Measurements from ENCODE around the gene GPC3.

GPC3 gene

DNA sequence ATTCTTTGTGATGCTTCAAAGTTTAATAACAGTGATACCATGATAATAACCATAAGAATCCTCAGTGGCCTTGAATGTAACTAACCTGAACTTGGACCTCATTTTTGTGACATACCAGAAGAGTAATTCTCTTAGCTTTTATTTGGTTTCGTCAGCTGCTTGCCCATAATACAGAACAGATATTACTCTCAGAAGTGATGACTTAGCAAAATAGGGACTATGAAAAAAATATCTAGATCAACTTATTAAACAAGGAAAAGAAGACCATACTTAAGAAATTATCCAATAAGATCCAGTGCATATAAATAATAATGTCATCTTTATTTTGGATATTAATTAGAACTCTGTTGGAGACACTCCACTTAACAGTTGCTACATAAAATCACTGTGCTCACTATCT lies 333.2 kb downstream of the GPC3 start:
- no peak overlapping the region for H3K4me3 ChIP-seq (ENCODE audit: control insufficient read depth, low read depth, low read length)
- TF ChIP-seq, protein P1, sequence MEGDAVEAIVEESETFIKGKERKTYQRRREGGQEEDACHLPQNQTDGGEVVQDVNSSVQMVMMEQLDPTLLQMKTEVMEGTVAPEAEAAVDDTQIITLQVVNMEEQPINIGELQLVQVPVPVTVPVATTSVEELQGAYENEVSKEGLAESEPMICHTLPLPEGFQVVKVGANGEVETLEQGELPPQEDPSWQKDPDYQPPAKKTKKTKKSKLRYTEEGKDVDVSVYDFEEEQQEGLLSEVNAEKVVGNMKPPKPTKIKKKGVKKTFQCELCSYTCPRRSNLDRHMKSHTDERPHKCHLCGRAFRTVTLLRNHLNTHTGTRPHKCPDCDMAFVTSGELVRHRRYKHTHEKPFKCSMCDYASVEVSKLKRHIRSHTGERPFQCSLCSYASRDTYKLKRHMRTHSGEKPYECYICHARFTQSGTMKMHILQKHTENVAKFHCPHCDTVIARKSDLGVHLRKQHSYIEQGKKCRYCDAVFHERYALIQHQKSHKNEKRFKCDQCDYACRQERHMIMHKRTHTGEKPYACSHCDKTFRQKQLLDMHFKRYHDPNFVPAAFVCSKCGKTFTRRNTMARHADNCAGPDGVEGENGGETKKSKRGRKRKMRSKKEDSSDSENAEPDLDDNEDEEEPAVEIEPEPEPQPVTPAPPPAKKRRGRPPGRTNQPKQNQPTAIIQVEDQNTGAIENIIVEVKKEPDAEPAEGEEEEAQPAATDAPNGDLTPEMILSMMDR (conservative IDR thresholded peaks at IDR 0.05; ENCODE audit: control insufficient read depth, insufficient read depth, low read depth, low read length), result no peak
- DNase-seq (ENCODE audit: low read depth), result no peak

DNA sequence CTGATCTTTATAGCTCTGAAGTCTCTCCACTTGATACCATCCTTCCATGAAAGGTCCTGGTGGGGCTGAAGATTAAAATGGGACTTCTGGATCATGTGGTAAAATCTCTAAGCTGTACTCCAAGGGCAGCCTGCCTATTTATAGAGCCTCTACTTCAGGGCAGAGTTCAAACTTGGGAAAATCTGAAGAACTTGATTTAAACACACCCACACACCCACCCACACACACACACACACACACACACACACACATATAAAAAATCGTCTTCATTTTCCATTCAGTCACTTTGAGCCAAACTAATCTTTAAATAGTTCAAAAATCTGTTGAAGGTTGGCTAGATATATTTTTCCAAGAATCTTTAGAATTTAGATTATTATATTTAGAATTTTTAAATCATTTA lies 335.2 kb downstream of the GPC3 start:
- DNase-seq (ENCODE audit: low read depth), result no peak
- no peak overlapping the region for H3K4me3 ChIP-seq (ENCODE audit: control insufficient read depth, low read depth, low read length)
- TF ChIP-seq, protein P1 (conservative IDR thresholded peaks at IDR 0.05; ENCODE audit: control insufficient read depth, insufficient read depth, low read depth, low read length), result no peak

DNA sequence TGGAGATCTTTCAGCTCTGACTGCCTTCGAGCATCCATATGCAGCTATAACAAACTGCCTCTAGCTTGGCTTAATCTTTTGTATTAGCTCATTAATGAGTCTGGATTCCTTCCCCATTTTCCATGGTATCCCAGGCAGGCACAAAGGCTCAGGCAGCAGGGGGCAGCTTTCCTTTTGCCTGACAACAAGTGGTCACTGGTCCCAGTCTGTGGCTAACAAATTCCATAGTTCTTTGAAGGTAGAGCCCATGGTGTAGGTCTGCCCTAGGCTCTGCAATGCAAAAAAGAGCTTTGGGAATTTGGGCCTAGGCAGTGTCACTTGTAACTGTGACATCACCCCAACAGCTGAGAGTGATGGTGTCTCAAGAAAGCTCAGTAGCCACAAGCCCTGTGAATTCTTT lies 335.7 kb downstream of the GPC3 start:
- H3K4me3 ChIP-seq (ENCODE audit: control insufficient read depth, low read depth, low read length), result no peak overlapping the region
- TF ChIP-seq, protein P1 (conservative IDR thresholded peaks at IDR 0.05; ENCODE audit: control insufficient read depth, insufficient read depth, low read depth, low read length), result no peak
- no peak for DNase-seq (ENCODE audit: low read depth)

DNA sequence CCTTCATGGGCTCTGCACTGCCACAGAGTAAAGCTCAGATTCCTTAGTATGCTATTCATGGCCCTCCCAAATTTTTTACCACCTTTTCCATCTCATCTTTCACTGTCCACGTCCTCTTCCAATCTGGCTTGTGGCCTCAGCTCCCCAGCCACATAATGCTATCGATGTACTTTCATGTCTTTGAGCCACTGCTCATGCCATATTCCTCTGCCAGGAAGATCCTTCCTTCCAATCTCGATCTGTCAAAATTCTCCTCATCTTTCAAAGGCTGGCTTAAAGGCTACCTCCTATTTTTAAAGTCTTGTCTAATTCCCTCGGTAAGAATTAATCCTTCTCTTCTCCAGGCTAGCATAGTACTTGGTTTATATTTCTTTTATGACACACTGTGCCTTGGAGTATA lies 336.8 kb downstream of the GPC3 start:
- no peak for DNase-seq (ENCODE audit: low read depth)
- TF ChIP-seq, protein P1 (conservative IDR thresholded peaks at IDR 0.05; ENCODE audit: control insufficient read depth, insufficient read depth, low read depth, low read length), result no peak
- H3K4me3 ChIP-seq (ENCODE audit: control insufficient read depth, low read depth, low read length), result no peak overlapping the region

DNA sequence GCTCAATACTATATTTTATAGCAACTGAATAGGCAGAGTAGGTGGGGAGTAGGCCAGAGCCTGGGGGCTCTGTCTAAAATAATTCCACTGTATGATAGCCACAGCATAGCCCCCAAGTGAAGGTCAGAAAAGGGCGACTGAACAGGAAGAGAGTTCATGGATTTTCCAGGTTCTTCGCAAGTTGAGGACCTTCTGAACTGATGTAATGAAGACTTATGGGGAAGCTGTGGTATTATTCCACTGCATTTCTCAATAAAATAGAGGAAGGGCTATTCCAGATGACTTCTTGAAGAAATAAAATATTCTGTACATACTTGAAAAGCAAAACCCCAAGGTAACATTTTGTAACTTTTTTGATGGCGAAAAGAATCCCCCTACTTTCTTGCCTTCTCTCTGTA lies 338.7 kb downstream of the GPC3 start:
- H3K4me3 ChIP-seq (ENCODE audit: control insufficient read depth, low read depth, low read length), result no peak overlapping the region
- TF ChIP-seq, protein P1 (conservative IDR thresholded peaks at IDR 0.05; ENCODE audit: control insufficient read depth, insufficient read depth, low read depth, low read length), result no peak
- no peak for DNase-seq (ENCODE audit: low read depth)

DNA sequence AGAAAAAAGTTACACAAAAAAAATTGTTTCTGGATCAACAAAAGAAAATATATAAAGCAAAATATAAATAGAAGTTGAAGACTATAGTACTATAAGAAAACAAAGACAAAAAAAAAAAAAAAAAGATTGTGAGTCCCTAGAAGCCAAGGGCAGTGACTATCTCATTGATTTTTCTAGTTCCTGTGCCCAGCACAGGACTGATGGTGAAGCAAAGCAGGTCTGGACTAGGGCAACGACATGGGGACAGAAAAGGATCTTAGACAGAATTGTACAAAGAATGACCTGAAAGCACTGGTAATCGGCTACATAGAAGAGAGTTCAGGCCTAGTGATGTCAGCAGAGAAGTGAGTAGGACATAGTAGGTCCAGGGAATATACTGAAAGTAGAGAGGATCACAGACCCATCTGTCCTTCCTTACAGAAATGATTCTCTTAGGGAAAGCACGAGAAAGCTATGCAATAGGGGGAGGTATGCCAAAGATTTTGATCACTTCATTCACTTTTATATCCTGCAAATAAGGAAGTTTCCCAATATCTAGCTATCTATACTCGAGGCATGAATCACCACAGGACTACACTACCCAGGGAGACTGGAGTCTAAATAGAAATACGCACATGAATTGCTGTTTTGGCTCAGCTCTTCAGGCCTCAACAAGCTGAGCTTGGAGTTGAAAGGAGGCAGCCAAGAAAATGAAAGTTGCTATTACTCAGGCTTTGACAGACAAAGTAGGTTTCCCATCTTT lies 339.2 kb downstream of the GPC3 start:
- H3K4me3 ChIP-seq (ENCODE audit: control insufficient read depth, low read depth, low read length), result no peak overlapping the region
- peak; percentile 93 for DNase-seq (ENCODE audit: low read depth)
- TF ChIP-seq, protein P1 (conservative IDR thresholded peaks at IDR 0.05; ENCODE audit: control insufficient read depth, insufficient read depth, low read depth, low read length), result no peak
